Measurements from ENCODE around the gene NAALADL2. TPM values are rescaled to one million over a fixed set of nuclear protein-coding genes. Genes with fewer than 3 reads are reported as not detected.
"Not testable (repeated sequence)": the region's sequence is repeated elsewhere in the genome, so short reads cannot be mapped to it uniquely, and the experiment has no call there.

NAALADL2 gene
- total RNA-seq, 2 experiments from 2014 or later = 0.30 to 1.2 TPM

DNA sequence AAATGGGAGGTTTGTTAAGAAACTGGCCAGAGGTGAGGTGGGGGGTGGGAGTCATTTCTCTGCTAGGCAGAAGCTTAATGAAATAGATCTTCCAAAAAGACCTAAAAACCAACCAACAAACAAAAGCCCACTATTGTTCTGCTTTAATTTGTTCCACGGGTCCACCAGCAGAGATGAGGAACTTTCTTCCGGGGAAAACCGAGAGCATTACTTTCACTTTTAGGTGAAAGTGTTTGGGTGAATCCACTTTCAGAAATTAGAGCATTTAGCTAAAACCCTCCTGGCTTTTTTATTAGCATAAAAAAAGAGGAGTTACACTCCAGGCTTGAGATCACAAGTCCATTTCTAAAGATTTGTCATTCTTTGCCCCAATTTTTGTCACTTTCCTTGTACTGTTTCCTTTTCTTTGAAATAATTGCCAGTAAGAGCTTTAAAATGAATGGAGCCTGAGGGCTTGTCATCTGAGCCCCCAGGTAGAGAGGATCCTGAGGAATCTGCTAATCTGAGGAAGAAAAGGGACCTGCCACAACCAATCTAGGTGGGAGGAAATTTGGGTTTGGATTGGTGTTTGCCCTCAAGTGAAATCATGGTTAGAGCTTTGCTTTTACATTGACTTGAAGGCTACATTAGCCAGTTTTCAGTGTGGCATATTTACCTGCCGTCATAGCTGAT, 667.6 kb downstream of the NAALADL2 start:
- H3K36me3 ChIP-seq (ENCODE audit: insufficient read depth, low read length) = no peaks in the 10 kb centered on the region
- intact Hi-C loops (cut with DNase I, micrococcal nuclease) = no loop called here
- H3K27me3 ChIP-seq (ENCODE audit: control insufficient read depth in 1 of 2, insufficient read depth in 2 of 2, low read length in 2 of 2) = no peaks in the 10 kb centered on the region
- H3K27ac ChIP-seq (ENCODE audit: low read depth in 1 of 2, low read length in 2 of 2) = no peak overlapping the region
- H3K4me1 Mint-ChIP-seq (ENCODE audit: low read depth) = no peaks in the 10 kb centered on the region
- TF ChIP-seq CTCF (IDR thresholded peaks at IDR 0.05) = no peak
- DNase-seq = no peak
- H3K4me3 Mint-ChIP-seq = no peak overlapping the region
- H3K27me3 Mint-ChIP-seq = no peaks in the 10 kb centered on the region
- no peak overlapping the region for H3K4me3 ChIP-seq (ENCODE audit: low read length)
- POLR2A ChIA-PET = no interaction called here
- no peak for ATAC-seq (ENCODE audit: poor library complexity)
- no peaks in the 10 kb centered on the region for H3K9me3 ChIP-seq (ENCODE audit: control insufficient read depth in 1 of 2, insufficient read depth in 1 of 2, low read length in 2 of 2)
- peaks cover 4% of the 10 kb centered on the region for H3K9me3 Mint-ChIP-seq
- no peak overlapping the region for H3K27ac Mint-ChIP-seq
- CTCF ChIA-PET = no interaction called here
- H3K36me3 Mint-ChIP-seq (ENCODE audit: low read depth) = no peaks in the 10 kb centered on the region
- no peaks in the 10 kb centered on the region for H3K4me1 ChIP-seq (ENCODE audit: insufficient read depth, low read length)

DNA sequence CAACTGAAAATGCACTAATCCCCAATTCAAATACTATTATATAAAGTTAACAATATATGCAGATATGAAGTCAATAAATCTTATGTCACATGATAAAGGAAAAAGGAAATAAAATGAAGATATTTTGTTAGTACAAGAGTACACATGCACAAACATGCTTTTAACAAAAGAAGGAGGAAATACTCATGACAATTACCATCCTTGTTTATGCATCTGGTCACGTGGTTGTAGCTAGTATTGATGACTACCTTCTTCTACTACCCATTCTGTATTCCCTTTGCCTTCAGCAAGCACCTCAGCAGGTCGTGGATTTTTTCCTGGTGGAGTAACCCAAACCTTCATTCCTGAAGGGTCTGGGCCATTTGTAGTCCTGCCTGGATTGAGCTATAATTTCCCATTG, 669.6 kb downstream of the NAALADL2 start:
- H3K27me3 ChIP-seq (ENCODE audit: control insufficient read depth in 1 of 2, insufficient read depth in 2 of 2, low read length in 2 of 2); H3K36me3 ChIP-seq (ENCODE audit: insufficient read depth, low read length); H3K4me1 ChIP-seq (ENCODE audit: insufficient read depth, low read length); H3K27ac ChIP-seq (ENCODE audit: low read depth in 1 of 2, low read length in 2 of 2); H3K4me3 Mint-ChIP-seq; H3K36me3 Mint-ChIP-seq (ENCODE audit: low read depth); H3K9me3 ChIP-seq (ENCODE audit: control insufficient read depth in 1 of 2, insufficient read depth in 1 of 2, low read length in 2 of 2); H3K9me3 Mint-ChIP-seq; H3K4me1 Mint-ChIP-seq (ENCODE audit: low read depth); DNase-seq; POLR2A ChIA-PET; ATAC-seq (ENCODE audit: poor library complexity); CTCF ChIA-PET; H3K27me3 Mint-ChIP-seq; H3K27ac Mint-ChIP-seq; H3K4me3 ChIP-seq (ENCODE audit: low read length); intact Hi-C loops (cut with DNase I, micrococcal nuclease): not testable (repeated sequence)

- Mint-ChIP-seq H3K27me3 (no peaks in the 10 kb centered on the region), H3K9me3 (peaks cover 1% of the 10 kb centered on the region), H3K27ac (no peak overlapping the region), H3K36me3 (ENCODE audit: low read depth) (no peaks in the 10 kb centered on the region), H3K4me3 (no peak overlapping the region), H3K4me1 (ENCODE audit: low read depth) (no peaks in the 10 kb centered on the region)
- H3K27ac ChIP-seq (ENCODE audit: low read depth in 1 of 2, low read length in 2 of 2) = no peak overlapping the region
- POLR2A ChIA-PET = no interaction called here
- H3K36me3 ChIP-seq (ENCODE audit: insufficient read depth, low read length) = no peaks in the 10 kb centered on the region
- H3K9me3 ChIP-seq (ENCODE audit: control insufficient read depth in 1 of 2, insufficient read depth in 1 of 2, low read length in 2 of 2) = peaks cover 0 to 4% of the 10 kb centered on the region in 2 experiments
- intact Hi-C loops (cut with DNase I, micrococcal nuclease) = no loop called here
- DNase-seq (no peak), ATAC-seq (ENCODE audit: poor library complexity) (no peak)
- no peaks in the 10 kb centered on the region for H3K4me1 ChIP-seq (ENCODE audit: insufficient read depth, low read length)
- CTCF ChIA-PET = no interaction called here
- TF ChIP-seq CTCF (IDR thresholded peaks at IDR 0.05) = no peak
- H3K4me3 ChIP-seq (ENCODE audit: low read length) = no peak overlapping the region
- no peaks in the 10 kb centered on the region for H3K27me3 ChIP-seq (ENCODE audit: control insufficient read depth in 1 of 2, insufficient read depth in 2 of 2, low read length in 2 of 2)
These were observed 676.2 kb downstream of the NAALADL2 start for GRCh38 chr3:175535351-175535750.

DNA sequence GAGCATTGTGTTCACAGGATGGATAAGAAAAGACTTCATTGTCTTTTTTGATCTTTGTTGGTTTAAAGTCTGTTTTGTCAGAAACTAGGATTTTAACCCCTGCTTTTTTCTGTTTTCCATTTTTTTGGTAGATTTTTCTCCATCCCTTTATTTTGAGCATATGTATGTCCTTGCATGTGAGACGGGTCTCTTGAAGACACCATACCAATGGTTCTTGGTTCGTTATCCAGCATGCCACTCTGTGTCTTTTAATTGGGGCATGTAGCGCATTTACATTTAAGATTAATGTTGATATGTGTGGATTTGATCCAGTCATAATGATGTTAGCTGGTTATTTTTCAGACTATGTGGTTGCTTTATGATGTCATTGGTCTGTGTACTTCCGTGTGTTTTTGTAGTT, 687.0 kb downstream of the NAALADL2 start:
- no peak for TF ChIP-seq CTCF (IDR thresholded peaks at IDR 0.05)
- Mint-ChIP-seq H3K9me3 (peaks cover 14% of the 10 kb centered on the region), H3K4me1 (ENCODE audit: low read depth) (no peaks in the 10 kb centered on the region), H3K27me3 (no peaks in the 10 kb centered on the region), H3K4me3 (no peak overlapping the region), H3K27ac (no peak overlapping the region), H3K36me3 (ENCODE audit: low read depth) (no peaks in the 10 kb centered on the region)
- intact Hi-C loops (cut with DNase I, micrococcal nuclease) = no loop called here
- H3K9me3 ChIP-seq (ENCODE audit: control insufficient read depth in 1 of 2, insufficient read depth in 1 of 2, low read length in 2 of 2) = no peaks in the 10 kb centered on the region
- no peaks in the 10 kb centered on the region for H3K36me3 ChIP-seq (ENCODE audit: insufficient read depth, low read length)
- no peaks in the 10 kb centered on the region for H3K4me1 ChIP-seq (ENCODE audit: insufficient read depth, low read length)
- DNase-seq (no peak), ATAC-seq (ENCODE audit: poor library complexity) (no peak)
- no peak overlapping the region for H3K27ac ChIP-seq (ENCODE audit: low read depth in 1 of 2, low read length in 2 of 2)
- POLR2A ChIA-PET = no interaction called here
- CTCF ChIA-PET = no interaction called here
- H3K27me3 ChIP-seq (ENCODE audit: control insufficient read depth in 1 of 2, insufficient read depth in 2 of 2, low read length in 2 of 2) = no peaks in the 10 kb centered on the region
- H3K4me3 ChIP-seq (ENCODE audit: low read length) = no peak overlapping the region

Data from CD4-positive, alpha-beta T cell (primary cell).